ENCODE measurements around the gene CDH13.

CDH13 gene

DNA sequence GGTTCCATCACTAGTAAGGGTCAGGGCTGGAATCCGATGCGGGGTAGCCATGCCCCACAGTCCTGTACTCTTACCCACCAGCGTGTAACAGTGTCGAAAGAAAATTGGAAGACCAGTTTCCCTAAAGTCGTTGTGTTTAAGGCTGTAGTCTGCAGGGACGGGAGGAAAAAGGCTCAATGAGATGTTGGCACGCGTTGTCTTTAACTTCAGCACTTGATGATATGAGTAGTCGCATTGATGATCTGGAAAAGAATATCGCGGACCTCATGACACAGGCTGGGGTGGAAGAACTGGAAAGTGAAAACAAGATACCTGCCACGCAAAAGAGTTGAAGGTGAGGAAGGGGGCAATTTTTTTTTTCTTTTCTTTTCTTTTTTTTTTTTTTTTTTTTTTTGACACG lies 1182.3 kb downstream of the CDH13 start:
- no peak overlapping the region for H3K27ac ChIP-seq (ENCODE audit: poor library complexity, severe bottlenecking)
- peaks cover 34% of the 10 kb centered on the region for H3K36me3 ChIP-seq (ENCODE audit: low read depth)
- no peak for DNase-seq (ENCODE audit: low spot score)
- no peaks in the 10 kb centered on the region for H3K27me3 ChIP-seq (ENCODE audit: insufficient read depth, poor library complexity, severe bottlenecking)
- ATAC-seq (ENCODE audit: low read depth): no peak
- peaks cover 8% of the 10 kb centered on the region for H3K4me1 ChIP-seq (ENCODE audit: insufficient read depth, poor library complexity, severe bottlenecking)
- TF ChIP-seq, protein P1, sequence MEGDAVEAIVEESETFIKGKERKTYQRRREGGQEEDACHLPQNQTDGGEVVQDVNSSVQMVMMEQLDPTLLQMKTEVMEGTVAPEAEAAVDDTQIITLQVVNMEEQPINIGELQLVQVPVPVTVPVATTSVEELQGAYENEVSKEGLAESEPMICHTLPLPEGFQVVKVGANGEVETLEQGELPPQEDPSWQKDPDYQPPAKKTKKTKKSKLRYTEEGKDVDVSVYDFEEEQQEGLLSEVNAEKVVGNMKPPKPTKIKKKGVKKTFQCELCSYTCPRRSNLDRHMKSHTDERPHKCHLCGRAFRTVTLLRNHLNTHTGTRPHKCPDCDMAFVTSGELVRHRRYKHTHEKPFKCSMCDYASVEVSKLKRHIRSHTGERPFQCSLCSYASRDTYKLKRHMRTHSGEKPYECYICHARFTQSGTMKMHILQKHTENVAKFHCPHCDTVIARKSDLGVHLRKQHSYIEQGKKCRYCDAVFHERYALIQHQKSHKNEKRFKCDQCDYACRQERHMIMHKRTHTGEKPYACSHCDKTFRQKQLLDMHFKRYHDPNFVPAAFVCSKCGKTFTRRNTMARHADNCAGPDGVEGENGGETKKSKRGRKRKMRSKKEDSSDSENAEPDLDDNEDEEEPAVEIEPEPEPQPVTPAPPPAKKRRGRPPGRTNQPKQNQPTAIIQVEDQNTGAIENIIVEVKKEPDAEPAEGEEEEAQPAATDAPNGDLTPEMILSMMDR (IDR thresholded peaks at IDR 0.05; ENCODE audit: poor library complexity, severe bottlenecking): no peak
- no peaks in the 10 kb centered on the region for H3K9me3 ChIP-seq (ENCODE audit: severe bottlenecking)
- peak overlapping the region; percentile 93 for H3K4me3 ChIP-seq (ENCODE audit: severe bottlenecking)

DNA sequence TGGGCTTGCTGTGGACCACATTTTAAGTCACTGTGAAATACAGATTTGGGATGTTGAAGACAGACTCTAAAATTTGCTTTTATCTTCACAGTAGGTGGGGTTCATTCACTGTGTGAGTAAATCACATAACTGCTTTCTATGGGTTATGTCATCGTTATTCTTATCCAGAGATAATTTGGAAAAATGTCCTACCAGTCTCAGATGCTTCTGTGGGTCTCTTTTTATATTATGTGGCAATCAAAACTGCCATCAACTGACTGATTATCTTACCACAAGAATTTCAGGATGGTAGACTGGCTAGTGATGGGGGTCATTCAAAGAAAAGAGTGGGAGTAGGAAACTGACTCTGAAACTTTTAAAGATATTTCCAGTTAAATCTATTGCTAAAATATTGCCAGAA lies 1184.1 kb downstream of the CDH13 start:
- no peak for DNase-seq (ENCODE audit: low spot score)
- Histone ChIP-seq H3K4me1 (ENCODE audit: insufficient read depth, poor library complexity, severe bottlenecking) (peaks cover 13% of the 10 kb centered on the region), H3K9me3 (ENCODE audit: severe bottlenecking) (no peaks in the 10 kb centered on the region), H3K27ac (ENCODE audit: poor library complexity, severe bottlenecking) (no peak overlapping the region), H3K36me3 (ENCODE audit: low read depth) (peaks cover 34% of the 10 kb centered on the region), H3K4me3 (ENCODE audit: severe bottlenecking) (no peak overlapping the region), H3K27me3 (ENCODE audit: insufficient read depth, poor library complexity, severe bottlenecking) (no peaks in the 10 kb centered on the region)
- TF ChIP-seq, protein P1 (IDR thresholded peaks at IDR 0.05; ENCODE audit: poor library complexity, severe bottlenecking): no peak
- ATAC-seq (ENCODE audit: low read depth): no peak

DNA sequence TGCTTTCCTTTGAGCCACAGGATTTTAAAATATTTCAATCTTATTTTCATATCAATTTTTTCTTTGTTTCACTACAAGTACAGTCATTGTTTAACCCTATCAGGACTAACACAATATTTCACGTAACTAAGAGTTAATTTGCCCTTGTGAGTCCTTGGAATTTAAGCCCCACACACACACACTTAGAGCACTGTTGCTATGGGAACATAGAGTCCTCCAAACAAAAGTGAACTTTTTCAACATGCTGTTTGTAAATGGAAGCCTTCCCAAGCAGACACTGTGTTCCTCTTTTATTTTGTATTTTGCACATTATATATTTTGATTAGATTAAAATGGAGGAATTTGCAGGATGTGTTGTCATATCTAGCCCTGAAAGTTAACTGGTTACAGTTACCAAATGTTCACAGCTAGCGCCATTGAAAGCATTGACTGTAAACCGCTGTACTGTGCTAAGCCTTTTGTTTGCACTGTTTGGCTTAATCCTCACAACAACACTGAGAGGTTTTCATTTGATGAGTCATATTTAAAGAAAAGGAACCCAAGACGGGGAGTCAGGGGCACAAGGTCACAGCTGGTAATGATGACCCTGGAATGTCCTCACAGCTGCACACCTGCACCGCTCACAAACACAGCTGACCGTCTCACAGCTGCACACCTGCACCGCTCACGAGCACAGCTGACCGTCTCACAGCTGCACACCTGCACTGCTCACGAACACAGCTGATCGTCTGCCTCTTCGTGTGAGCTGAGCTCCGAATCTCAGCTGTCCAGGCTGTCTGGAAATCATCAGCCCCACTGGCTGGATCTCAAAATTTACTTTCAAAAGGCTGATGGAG lies 1187.3 kb downstream of the CDH13 start:
- no peaks in the 10 kb centered on the region for H3K27me3 ChIP-seq (ENCODE audit: insufficient read depth, poor library complexity, severe bottlenecking)
- peaks cover 34% of the 10 kb centered on the region for H3K36me3 ChIP-seq (ENCODE audit: low read depth)
- H3K4me3 ChIP-seq (ENCODE audit: severe bottlenecking): no peak overlapping the region
- H3K27ac ChIP-seq (ENCODE audit: poor library complexity, severe bottlenecking): no peak overlapping the region
- H3K9me3 ChIP-seq (ENCODE audit: severe bottlenecking): no peaks in the 10 kb centered on the region
- no peak for DNase-seq (ENCODE audit: low spot score)
- TF ChIP-seq, protein P1 (IDR thresholded peaks at IDR 0.05; ENCODE audit: poor library complexity, severe bottlenecking): no peak
- peak; percentile 85 for ATAC-seq (ENCODE audit: low read depth)
- peaks cover 10% of the 10 kb centered on the region for H3K4me1 ChIP-seq (ENCODE audit: insufficient read depth, poor library complexity, severe bottlenecking)

DNA sequence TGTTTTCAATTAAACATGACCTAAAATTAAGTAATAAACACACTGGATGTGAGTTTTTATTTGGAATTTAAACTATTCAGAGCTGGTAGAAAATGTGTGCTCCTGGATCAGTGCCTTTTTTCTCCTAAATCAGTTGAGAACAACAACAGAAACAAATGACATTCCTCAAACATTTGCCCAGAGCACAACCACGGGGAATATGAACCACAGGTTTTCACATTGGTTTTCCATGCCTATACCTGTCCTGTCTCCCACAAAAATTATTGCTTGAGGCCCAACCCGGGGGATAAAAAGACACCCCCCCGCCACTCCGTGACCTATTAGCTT lies 1187.9 kb downstream of the CDH13 start:
- Histone ChIP-seq H3K27ac (ENCODE audit: poor library complexity, severe bottlenecking) (no peak overlapping the region), H3K36me3 (ENCODE audit: low read depth) (peaks cover 32% of the 10 kb centered on the region), H3K4me1 (ENCODE audit: insufficient read depth, poor library complexity, severe bottlenecking) (peaks cover 9% of the 10 kb centered on the region), H3K27me3 (ENCODE audit: insufficient read depth, poor library complexity, severe bottlenecking) (no peaks in the 10 kb centered on the region), H3K9me3 (ENCODE audit: severe bottlenecking) (no peaks in the 10 kb centered on the region), H3K4me3 (ENCODE audit: severe bottlenecking) (no peak overlapping the region)
- DNase-seq (ENCODE audit: low spot score): no peak
- TF ChIP-seq, protein P1 (IDR thresholded peaks at IDR 0.05; ENCODE audit: poor library complexity, severe bottlenecking): no peak
- ATAC-seq (ENCODE audit: low read depth): no peak

DNA sequence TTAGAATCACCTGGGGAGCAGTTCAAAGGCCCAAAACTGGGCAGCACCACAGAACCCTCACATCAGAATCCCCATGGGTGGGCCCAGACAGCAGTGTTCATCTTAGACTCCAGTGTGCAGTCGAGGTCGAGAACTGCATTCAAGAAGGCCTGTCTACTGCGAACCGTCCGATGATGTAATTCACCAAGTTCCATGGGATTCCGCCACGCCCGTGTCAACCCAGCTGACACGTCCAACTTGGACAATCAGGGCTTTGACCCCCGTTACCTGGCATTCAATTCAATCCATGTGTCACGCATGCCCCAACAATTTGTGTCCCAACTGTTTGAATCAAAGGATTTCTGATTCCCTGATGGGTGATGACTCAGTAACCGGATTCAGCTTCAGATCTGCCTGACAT lies 1190.3 kb downstream of the CDH13 start:
- no peaks in the 10 kb centered on the region for H3K27me3 ChIP-seq (ENCODE audit: insufficient read depth, poor library complexity, severe bottlenecking)
- H3K4me3 ChIP-seq (ENCODE audit: severe bottlenecking): no peak overlapping the region
- DNase-seq (ENCODE audit: low spot score) (no peak), ATAC-seq (ENCODE audit: low read depth) (no peak)
- H3K4me1 ChIP-seq (ENCODE audit: insufficient read depth, poor library complexity, severe bottlenecking): peaks cover 9% of the 10 kb centered on the region
- peaks cover 8% of the 10 kb centered on the region for H3K36me3 ChIP-seq (ENCODE audit: low read depth)
- no peaks in the 10 kb centered on the region for H3K9me3 ChIP-seq (ENCODE audit: severe bottlenecking)
- TF ChIP-seq, protein P1 (IDR thresholded peaks at IDR 0.05; ENCODE audit: poor library complexity, severe bottlenecking): no peak
- H3K27ac ChIP-seq (ENCODE audit: poor library complexity, severe bottlenecking): no peak overlapping the region

Data from RWPE2 (cell line).